Measurements from ENCODE around the gene SIRT4.

The SIRT4 gene

DNA sequence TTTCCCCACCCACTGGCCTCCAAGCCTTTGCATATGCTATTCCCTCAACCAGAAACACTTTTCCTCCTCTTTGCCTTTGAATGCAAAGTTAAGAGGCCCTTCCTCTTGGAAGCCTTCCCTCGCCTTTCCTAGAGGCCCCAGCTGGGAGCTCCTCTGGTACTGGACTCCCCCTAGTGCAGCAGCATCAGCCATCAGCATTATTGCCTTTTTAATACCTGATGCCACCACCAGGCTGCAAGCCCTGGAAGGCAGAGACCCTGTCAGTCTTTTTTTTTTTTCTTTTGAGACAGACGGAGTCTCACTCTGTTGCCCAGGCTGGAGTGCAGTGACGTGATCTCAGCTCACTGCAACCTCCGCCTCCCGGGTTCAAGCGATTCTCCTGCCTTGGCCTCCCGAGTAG, 44.6 kb downstream of the SIRT4 start:
- TF ChIP-seq, protein P1, sequence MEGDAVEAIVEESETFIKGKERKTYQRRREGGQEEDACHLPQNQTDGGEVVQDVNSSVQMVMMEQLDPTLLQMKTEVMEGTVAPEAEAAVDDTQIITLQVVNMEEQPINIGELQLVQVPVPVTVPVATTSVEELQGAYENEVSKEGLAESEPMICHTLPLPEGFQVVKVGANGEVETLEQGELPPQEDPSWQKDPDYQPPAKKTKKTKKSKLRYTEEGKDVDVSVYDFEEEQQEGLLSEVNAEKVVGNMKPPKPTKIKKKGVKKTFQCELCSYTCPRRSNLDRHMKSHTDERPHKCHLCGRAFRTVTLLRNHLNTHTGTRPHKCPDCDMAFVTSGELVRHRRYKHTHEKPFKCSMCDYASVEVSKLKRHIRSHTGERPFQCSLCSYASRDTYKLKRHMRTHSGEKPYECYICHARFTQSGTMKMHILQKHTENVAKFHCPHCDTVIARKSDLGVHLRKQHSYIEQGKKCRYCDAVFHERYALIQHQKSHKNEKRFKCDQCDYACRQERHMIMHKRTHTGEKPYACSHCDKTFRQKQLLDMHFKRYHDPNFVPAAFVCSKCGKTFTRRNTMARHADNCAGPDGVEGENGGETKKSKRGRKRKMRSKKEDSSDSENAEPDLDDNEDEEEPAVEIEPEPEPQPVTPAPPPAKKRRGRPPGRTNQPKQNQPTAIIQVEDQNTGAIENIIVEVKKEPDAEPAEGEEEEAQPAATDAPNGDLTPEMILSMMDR (IDR thresholded peaks at IDR 0.05; ENCODE audit: insufficient read depth, low read depth, low read length, missing control alignments): no peak
- no peak for DNase-seq (ENCODE audit: low read depth)
- H3K4me3 ChIP-seq (ENCODE audit: low read depth, low read length): no peak overlapping the region

DNA sequence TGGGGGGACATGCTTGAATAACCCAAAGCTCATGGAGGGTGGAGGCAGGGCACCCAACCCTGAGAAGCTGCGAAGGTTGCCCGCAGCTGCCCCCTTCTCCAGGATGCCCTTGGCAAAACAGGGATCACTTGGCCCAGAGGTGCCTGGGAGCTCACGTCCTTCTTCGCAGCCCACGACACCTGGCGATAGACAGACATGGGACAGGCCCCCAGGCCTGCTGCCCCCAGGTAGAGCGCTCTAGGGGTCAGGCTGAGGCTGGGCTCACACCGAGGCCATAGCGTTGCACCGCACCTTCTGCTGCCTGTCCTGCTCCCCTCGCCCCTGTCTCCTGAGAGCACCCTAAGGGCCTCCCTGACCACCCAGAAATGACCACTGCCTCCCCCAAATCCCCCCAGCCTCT, 45.6 kb downstream of the SIRT4 start:
- TF ChIP-seq, protein P1 (IDR thresholded peaks at IDR 0.05; ENCODE audit: insufficient read depth, low read depth, low read length, missing control alignments): no peak
- H3K4me3 ChIP-seq (ENCODE audit: low read depth, low read length): no peak overlapping the region
- no peak for DNase-seq (ENCODE audit: low read depth)

DNA sequence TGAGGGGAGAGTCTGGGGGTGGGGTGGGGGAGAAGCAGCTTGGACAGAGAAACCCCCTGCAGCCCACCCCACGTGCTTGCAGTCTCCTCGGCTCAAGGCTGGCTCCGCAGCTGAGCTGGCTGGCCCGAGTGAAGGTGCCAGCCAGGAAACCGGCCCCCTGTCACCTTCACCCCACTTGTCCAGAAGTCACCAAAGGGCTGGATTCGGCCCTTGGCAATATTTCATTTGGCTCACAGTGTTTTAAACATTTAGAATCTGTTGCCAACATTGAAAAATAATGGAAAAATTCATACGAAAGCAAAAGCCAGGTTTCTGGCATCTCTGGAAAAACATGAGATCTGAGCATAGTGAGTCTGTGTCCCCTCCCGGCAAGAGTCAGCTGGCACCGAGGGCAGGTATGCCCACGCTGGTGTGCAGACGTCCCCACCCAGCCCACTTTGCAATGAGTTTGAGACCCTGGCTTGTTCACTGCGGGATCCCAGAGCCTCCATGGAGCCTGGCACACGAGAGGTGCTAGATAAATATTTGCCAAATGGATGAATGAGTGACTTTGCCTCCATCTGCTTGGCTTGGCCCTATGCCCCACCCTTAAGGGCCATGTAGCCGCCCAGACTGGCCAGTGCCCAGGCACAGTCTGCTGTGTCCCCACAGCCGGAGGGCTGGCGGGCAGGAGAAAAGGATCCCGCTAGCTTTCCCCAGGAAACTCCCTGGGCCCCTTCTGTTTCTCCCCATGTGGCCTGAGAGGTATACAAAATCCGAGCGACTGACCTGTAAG, 48.6 kb downstream of the SIRT4 start:
- TF ChIP-seq, protein P1 (IDR thresholded peaks at IDR 0.05; ENCODE audit: insufficient read depth, low read depth, low read length, missing control alignments): no peak
- DNase-seq (ENCODE audit: low read depth): no peak
- H3K4me3 ChIP-seq (ENCODE audit: low read depth, low read length): no peak overlapping the region

DNA sequence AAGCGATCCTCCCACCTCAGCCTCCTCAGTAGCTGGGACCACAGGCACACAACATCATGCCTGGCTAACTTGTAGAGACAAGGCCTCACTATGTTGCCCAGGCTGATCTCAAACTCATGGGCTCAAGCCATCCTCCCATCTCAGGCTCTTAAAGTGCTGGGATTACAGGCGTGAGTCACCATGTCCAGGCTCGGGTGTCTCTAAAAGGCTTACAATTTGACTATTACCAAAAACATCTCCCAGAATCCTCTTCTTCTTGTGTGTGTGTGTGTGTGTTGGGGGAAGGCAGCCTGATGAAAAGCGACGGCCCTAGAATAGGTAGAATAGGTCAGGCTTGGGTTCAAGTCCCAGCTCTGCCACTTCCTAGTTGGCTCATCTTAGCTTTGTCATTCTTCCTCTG, 50.0 kb downstream of the SIRT4 start:
- DNase-seq (ENCODE audit: low read depth): no peak
- H3K4me3 ChIP-seq (ENCODE audit: low read depth, low read length): no peak overlapping the region
- TF ChIP-seq, protein P1 (IDR thresholded peaks at IDR 0.05; ENCODE audit: insufficient read depth, low read depth, low read length, missing control alignments): no peak

DNA sequence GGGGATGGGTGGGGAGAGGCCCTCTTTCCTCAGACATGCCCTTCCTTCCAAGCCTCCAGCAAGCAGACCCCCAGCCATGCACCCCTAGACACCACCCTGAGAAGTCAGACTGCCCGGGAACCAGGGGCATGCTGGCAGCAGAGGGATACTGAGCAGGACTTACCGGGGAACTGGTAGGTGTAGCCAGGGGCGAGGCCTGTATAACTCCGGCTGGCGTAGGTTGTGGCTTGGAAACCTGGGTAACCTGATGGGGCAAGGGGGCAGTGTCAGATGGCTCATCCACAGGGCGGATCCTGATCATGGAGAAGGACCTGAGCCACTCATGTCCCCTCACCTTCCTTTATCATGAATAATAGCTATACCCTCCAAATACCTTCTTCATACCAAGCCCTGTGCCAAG, 51.0 kb downstream of the SIRT4 start:
- DNase-seq (ENCODE audit: low read depth): no peak
- H3K4me3 ChIP-seq (ENCODE audit: low read depth, low read length): no peak overlapping the region
- TF ChIP-seq, protein P1 (IDR thresholded peaks at IDR 0.05; ENCODE audit: insufficient read depth, low read depth, low read length, missing control alignments): no peak

DNA sequence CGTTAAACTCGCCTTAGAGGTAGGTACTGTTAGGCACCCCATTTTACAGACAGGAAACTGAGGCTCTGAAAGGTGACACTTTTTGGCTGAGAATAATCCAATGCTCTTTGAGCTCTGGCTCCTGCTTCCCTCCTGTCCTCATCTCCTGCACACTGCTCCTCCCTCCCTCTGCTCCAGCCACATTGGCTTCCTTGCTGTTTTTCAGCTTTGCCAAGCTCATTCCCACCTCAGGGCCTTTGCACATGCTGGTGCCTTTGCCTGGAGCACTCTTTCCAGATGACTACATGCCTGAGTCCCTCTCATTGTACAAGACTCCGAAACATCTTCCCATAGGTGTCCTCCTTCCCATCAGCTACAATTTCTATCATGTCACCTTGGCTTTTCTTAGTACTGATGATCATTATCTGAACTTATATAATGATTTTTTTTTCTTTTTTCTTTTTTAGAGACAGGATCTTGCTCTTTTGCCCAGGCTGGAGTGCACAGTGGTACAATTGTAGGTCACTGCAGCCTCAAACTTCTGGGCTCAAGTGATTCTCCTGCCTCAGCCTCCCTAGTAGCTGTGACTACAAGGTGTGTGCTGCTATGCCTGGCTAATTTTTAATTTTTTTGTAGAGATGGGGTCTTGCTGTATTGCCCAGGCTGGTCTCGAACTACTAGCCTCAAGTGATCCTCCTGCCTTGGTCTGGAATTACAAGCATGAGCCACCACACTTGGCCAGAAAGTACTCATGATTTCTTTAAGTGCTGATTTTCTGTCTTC, 51.6 kb downstream of the SIRT4 start:
- DNase-seq (ENCODE audit: low read depth): no peak
- TF ChIP-seq, protein P1 (IDR thresholded peaks at IDR 0.05; ENCODE audit: insufficient read depth, low read depth, low read length, missing control alignments): no peak
- H3K4me3 ChIP-seq (ENCODE audit: low read depth, low read length): no peak overlapping the region
